Measurements from ENCODE around the gene MAP4K4. TPM values are rescaled to one million over a fixed set of nuclear protein-coding genes. Genes with fewer than 3 reads are reported as not detected.
A peak's percentile ranks its signal among the peaks of the same experiment; 100 is the strongest.

The MAP4K4 gene
- total RNA-seq, 1 experiment from 2014 or later = 133 TPM

DNA sequence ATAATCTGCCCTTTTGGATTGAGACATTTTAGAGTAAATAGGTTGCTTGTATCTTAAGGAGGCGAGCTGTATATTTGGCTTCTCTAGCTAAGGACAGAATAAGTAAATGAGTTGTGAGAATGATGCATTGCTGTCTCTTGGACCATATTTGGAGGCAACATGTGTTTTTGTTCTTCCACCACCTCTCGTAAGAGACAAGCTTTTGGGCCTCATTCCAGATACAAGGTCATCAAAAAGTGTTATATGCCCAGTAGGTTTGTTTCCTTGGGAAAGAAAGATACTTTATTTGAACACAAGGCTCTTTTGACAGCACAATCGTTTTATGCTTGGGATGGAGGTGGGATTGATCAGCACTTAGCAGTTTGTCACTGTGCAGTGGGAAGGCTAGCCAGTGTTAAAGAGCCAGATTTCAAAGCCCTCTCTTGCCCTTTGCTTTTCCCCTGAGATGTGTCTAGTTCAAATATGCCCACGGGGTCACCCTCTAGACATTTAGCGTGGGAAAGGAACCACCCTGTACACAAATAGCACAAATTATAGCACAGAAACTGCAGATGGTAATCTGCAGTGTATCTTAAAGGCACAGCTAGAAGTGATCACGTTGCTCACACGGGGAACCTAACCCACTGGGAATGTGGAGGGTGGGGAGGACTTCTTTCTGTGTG lies 131.3 kb downstream of the MAP4K4 start:
- H3K4me2 ChIP-seq (ENCODE audit: low read length) = no peak overlapping the region
- intact Hi-C loops (cut with micrococcal nuclease) = no loop called here
- H2AFZ ChIP-seq (ENCODE audit: low read length) = no peak overlapping the region
- H3K9me3 ChIP-seq (ENCODE audit: low read length) = no peaks in the 10 kb centered on the region
- H3K4me1 ChIP-seq (ENCODE audit: insufficient read depth, low read length) = peaks cover 37% of the 10 kb centered on the region
- CTCF ChIA-PET = no interaction called here
- TF ChIP-seq, protein P1, sequence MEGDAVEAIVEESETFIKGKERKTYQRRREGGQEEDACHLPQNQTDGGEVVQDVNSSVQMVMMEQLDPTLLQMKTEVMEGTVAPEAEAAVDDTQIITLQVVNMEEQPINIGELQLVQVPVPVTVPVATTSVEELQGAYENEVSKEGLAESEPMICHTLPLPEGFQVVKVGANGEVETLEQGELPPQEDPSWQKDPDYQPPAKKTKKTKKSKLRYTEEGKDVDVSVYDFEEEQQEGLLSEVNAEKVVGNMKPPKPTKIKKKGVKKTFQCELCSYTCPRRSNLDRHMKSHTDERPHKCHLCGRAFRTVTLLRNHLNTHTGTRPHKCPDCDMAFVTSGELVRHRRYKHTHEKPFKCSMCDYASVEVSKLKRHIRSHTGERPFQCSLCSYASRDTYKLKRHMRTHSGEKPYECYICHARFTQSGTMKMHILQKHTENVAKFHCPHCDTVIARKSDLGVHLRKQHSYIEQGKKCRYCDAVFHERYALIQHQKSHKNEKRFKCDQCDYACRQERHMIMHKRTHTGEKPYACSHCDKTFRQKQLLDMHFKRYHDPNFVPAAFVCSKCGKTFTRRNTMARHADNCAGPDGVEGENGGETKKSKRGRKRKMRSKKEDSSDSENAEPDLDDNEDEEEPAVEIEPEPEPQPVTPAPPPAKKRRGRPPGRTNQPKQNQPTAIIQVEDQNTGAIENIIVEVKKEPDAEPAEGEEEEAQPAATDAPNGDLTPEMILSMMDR (conservative IDR thresholded peaks at IDR 0.05; ENCODE audit: low read depth, low read length) = no peak
- TF ChIP-seq EZH2phosphoT487 (IDR thresholded peaks at IDR 0.05; ENCODE audit: borderline replicate concordance, low read length) (no peak), EZH2 (IDR thresholded peaks at IDR 0.05; ENCODE audit: low read length, unreplicated experiment) (no peak)
- H3K27me3 ChIP-seq (ENCODE audit: low read length) = no peaks in the 10 kb centered on the region
- H3K4me3 ChIP-seq (ENCODE audit: low read length) = no peak overlapping the region
- peaks cover 54% of the 10 kb centered on the region for H3K79me2 ChIP-seq (ENCODE audit: low read length)
- no TSS peak for BruUV-seq (replicated peaks)
- H3F3A ChIP-seq (ENCODE audit: low read length, unreplicated experiment) = peaks cover 4% of the 10 kb centered on the region
- no peak overlapping the region for H3K27ac ChIP-seq (ENCODE audit: low read length)
- H3K9me2 ChIP-seq (replicated peaks; ENCODE audit: low read length) = no peaks in the 10 kb centered on the region
- peaks cover 58% of the 10 kb centered on the region for H3K36me3 ChIP-seq (ENCODE audit: low read depth, low read length)
- no peak overlapping the region for H3K9ac ChIP-seq (ENCODE audit: low read length)
- H4K20me1 ChIP-seq (ENCODE audit: low read length) = no peaks in the 10 kb centered on the region
- DNase-seq (no peak), ATAC-seq (no peak)
- POLR2A ChIA-PET (ENCODE audit: unreplicated experiment) = no interaction called here

DNA sequence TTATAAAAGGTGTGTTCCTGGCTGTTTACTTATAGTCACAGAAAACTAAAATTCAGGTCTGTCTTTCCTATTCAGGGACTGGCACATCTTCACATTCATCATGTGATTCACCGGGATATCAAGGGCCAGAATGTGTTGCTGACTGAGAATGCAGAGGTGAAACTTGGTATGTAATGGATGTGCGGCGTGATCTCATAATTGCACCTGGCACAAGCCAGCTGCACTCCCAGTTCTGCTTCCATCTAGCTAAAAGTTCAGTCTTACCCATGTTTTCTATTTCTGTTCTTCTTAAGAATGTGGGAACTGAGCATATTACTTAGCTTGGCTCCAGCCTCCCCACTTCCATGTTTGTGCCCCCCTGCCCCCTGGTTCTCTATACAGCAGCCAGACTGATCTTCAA lies 131.9 kb downstream of the MAP4K4 start:
- ChIA-PET CTCF (no interaction called here), POLR2A (ENCODE audit: unreplicated experiment) (no interaction called here)
- no peaks in the 10 kb centered on the region for H3K9me2 ChIP-seq (replicated peaks; ENCODE audit: low read length)
- no peak overlapping the region for H3K9ac ChIP-seq (ENCODE audit: low read length)
- no peak overlapping the region for H3K4me3 ChIP-seq (ENCODE audit: low read length)
- intact Hi-C loops (cut with micrococcal nuclease) = no loop called here
- no TSS peak for BruUV-seq (replicated peaks)
- no peak for ATAC-seq
- H3K9me3 ChIP-seq (ENCODE audit: low read length) = no peaks in the 10 kb centered on the region
- H3K27me3 ChIP-seq (ENCODE audit: low read length) = no peaks in the 10 kb centered on the region
- peaks cover 60% of the 10 kb centered on the region for H3K36me3 ChIP-seq (ENCODE audit: low read depth, low read length)
- H3K27ac ChIP-seq (ENCODE audit: low read length) = no peak overlapping the region
- no peak overlapping the region for H3K4me2 ChIP-seq (ENCODE audit: low read length)
- H4K20me1 ChIP-seq (ENCODE audit: low read length) = no peaks in the 10 kb centered on the region
- TF ChIP-seq EZH2 (IDR thresholded peaks at IDR 0.05; ENCODE audit: low read length, unreplicated experiment) (no peak), EZH2phosphoT487 (IDR thresholded peaks at IDR 0.05; ENCODE audit: borderline replicate concordance, low read length) (no peak)
- TF ChIP-seq, protein P1 (conservative IDR thresholded peaks at IDR 0.05; ENCODE audit: low read depth, low read length) = no peak
- H3F3A ChIP-seq (ENCODE audit: low read length, unreplicated experiment) = peaks cover 4% of the 10 kb centered on the region
- DNase-seq = no peak
- peaks cover 36% of the 10 kb centered on the region for H3K4me1 ChIP-seq (ENCODE audit: insufficient read depth, low read length)
- H2AFZ ChIP-seq (ENCODE audit: low read length) = no peak overlapping the region
- peaks cover 49% of the 10 kb centered on the region for H3K79me2 ChIP-seq (ENCODE audit: low read length)

DNA sequence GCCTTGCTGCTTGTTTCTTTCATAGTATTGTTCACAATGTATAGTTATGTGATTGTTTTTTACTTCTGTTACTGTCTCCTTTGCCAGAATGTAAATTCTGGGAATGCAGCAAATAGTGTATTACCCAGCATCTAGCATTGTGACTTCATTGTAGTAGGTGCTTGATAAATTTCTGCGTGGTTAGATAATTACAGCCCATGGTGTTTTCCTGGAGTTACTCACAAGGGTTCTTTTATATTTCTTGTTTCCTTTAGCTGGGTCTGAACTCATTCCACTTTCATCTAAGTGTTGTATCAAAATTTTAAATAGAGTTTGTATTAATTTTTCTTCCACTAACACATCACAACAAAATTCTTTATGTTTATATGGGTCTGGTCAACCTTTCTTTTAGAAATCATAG lies 132.6 kb downstream of the MAP4K4 start:
- Histone ChIP-seq H2AFZ (ENCODE audit: low read length) (no peak overlapping the region), H3K27ac (ENCODE audit: low read length) (0 out of 2 replicates have a peak overlapping the region, but pooled peaks have one; percentile 1), H3K4me3 (ENCODE audit: low read length) (no peak overlapping the region), H3K27me3 (ENCODE audit: low read length) (no peaks in the 10 kb centered on the region), H3K4me1 (ENCODE audit: insufficient read depth, low read length) (peaks cover 40% of the 10 kb centered on the region), H3K9ac (ENCODE audit: low read length) (no peak overlapping the region), H3K9me3 (ENCODE audit: low read length) (no peaks in the 10 kb centered on the region), H3K79me2 (ENCODE audit: low read length) (peaks cover 42% of the 10 kb centered on the region), H4K20me1 (ENCODE audit: low read length) (no peaks in the 10 kb centered on the region), H3K9me2 (replicated peaks; ENCODE audit: low read length) (no peaks in the 10 kb centered on the region), H3F3A (ENCODE audit: low read length, unreplicated experiment) (peaks cover 4% of the 10 kb centered on the region), H3K4me2 (ENCODE audit: low read length) (no peak overlapping the region), H3K36me3 (ENCODE audit: low read depth, low read length) (peaks cover 62% of the 10 kb centered on the region)
- intact Hi-C loops (cut with micrococcal nuclease) = loop anchor here (2.0 to 5.0 kb wide), 3 partner anchors 73 to 488 kb away; no protein-coding TSS in a partner anchor
- ChIA-PET CTCF (interaction anchor here (0.5 kb wide), 1 partner anchor 262 kb away, joined by 3 read pairs; no protein-coding TSS in a partner anchor), POLR2A (ENCODE audit: unreplicated experiment) (no interaction called here)
- no peak for TF ChIP-seq EZH2phosphoT487 (IDR thresholded peaks at IDR 0.05; ENCODE audit: borderline replicate concordance, low read length)
- DNase-seq (no peak), ATAC-seq (no peak)
- BruUV-seq (replicated peaks) = no TSS peak

Data from PC-3 (cell line).